ENCODE data around the gene ZSCAN18.
A peak's percentile ranks its signal among the peaks of the same experiment; 100 is the strongest.
"Not testable (repeated sequence)": the region's sequence is repeated elsewhere in the genome, so short reads cannot be mapped to it uniquely, and the experiment has no call there.

ZSCAN18 gene

GRCh38 chr19:58097781-58098681 is at the start of gene ZSCAN18:
ZSCAN18 (minus strand) TSS chr19:58098231; CDS start chr19:58090267, 7,964 bp downstream.
- peak; percentile 98 for DNase-seq

GRCh38 chr19:58147475-58147874 is 49.4 kb upstream of the ZSCAN18 start:
- not testable (repeated sequence) for DNase-seq

GRCh38 chr19:58145849-58146248 is 47.8 kb upstream of the ZSCAN18 start:
- DNase-seq, result no peak

GRCh38 chr19:58134244-58134643 is 36.2 kb upstream of the ZSCAN18 start:
- DNase-seq, result no peak

GRCh38 chr19:58129284-58129683 is 31.3 kb upstream of the ZSCAN18 start:
- DNase-seq, result no peak

- DNase-seq, result no peak
Measured at GRCh38 chr19:58128041-58128685, 30.1 kb upstream of the ZSCAN18 start.

- DNase-seq, result no peak
Measured at GRCh38 chr19:58123354-58123753, 25.3 kb upstream of the ZSCAN18 start.

- DNase-seq, result no peak
Measured at GRCh38 chr19:58118979-58119733, 21.1 kb upstream of the ZSCAN18 start.

- no peak for DNase-seq
Measured at GRCh38 chr19:58117841-58118575, 20.0 kb upstream of the ZSCAN18 start.

- DNase-seq, result no peak
Measured at GRCh38 chr19:58108546-58108817, 10.5 kb upstream of the ZSCAN18 start.

- no peak for DNase-seq
Measured at GRCh38 chr19:58107778-58108545, 9.9 kb upstream of the ZSCAN18 start.

- DNase-seq, result no peak
Measured at GRCh38 chr19:58098682-58098998, 609 bp upstream of the ZSCAN18 start.

GRCh38 chr19:58097349-58097748 is 682 bp downstream of the ZSCAN18 start:
- no peak for DNase-seq

GRCh38 chr19:58096884-58097283 is 1.1 kb downstream of the ZSCAN18 start:
- no peak for DNase-seq

GRCh38 chr19:58095328-58095727 is 2.7 kb downstream of the ZSCAN18 start:
- DNase-seq, result no peak

GRCh38 chr19:58093071-58093470 is 5.0 kb downstream of the ZSCAN18 start:
- DNase-seq, result no peak

GRCh38 chr19:58091251-58091995 is 6.6 kb downstream of the ZSCAN18 start:
- no peak for DNase-seq

- DNase-seq, result no peak
Measured at GRCh38 chr19:58089846-58090245, 8.2 kb downstream of the ZSCAN18 start.

GRCh38 chr19:58088521-58089052 is 9.4 kb downstream of the ZSCAN18 start:
- no peak for DNase-seq

GRCh38 chr19:58086825-58087710 is 11.0 kb downstream of the ZSCAN18 start:
- DNase-seq, result no peak
